Astrocyte of the cerebellum (primary cell): Measurements from ENCODE around the gene IL1RL2.
A peak's percentile ranks its signal among the peaks of the same experiment; 100 is the strongest.

Source experiments
- DNase-seq: peaks from one replicate; pipeline ENCODE4 v3.0.0-alpha.2; 2011; ENCODE audit warnings: low read depth
- H3K4me3 ChIP-seq: 2 replicates; pipeline ENCODE4 v1.5.1; 2011; ENCODE audit warnings: mild to moderate bottlenecking, low read depth, low read length, moderate library complexity
- CTCF ChIP-seq: IDR thresholded peaks from 2 replicates; pipeline ENCODE4 v1.5.1; 2012; ENCODE audit warnings: low read length, low read depth, moderate library complexity, mild to moderate bottlenecking; ENCODE audit errors: missing control alignments
- in situ Hi-C: cut with HindIII; loops from 2 replicates; pipeline ENCODE4 v1.10.0; 2017; ENCODE audit warnings: low sequenced_read_pairs

IL1RL2 gene

GRCh38 chr2:102158011-102158755 is 28.6 kb upstream of the IL1RL2 start:
- H3K4me3 ChIP-seq = no peak overlapping the region
- DNase-seq = no peak
- TF ChIP-seq CTCF = no peak
- in situ Hi-C loops = no loop called here

GRCh38 chr2:102159295-102159694 is 27.5 kb upstream of the IL1RL2 start:
- TF ChIP-seq CTCF = no peak
- H3K4me3 ChIP-seq = no peak overlapping the region
- in situ Hi-C loops = no loop called here
- no peak for DNase-seq

GRCh38 chr2:102166189-102166845 is 20.5 kb upstream of the IL1RL2 start:
- peak; percentile 40 for DNase-seq
- peak; percentile 51 for TF ChIP-seq CTCF
- in situ Hi-C loops = no loop called here

GRCh38 chr2:102168026-102168771 is 18.6 kb upstream of the IL1RL2 start:
- no peak overlapping the region for H3K4me3 ChIP-seq
- no peak for DNase-seq
- in situ Hi-C loops = no loop called here
- no peak for TF ChIP-seq CTCF

More at GRCh38 chr2:102166189-102166845, 20.5 kb upstream of the IL1RL2 start:
- no peak overlapping the region for H3K4me3 ChIP-seq

- DNase-seq = no peak
- no peak for TF ChIP-seq CTCF
- in situ Hi-C loops = loop anchor here (5.0 kb wide), 1 partner anchor 60 kb away; no protein-coding TSS in a partner anchor
- H3K4me3 ChIP-seq = no peak overlapping the region
Observed at GRCh38 chr2:102171946-102172345, 14.9 kb upstream of the IL1RL2 start.

- no peak for TF ChIP-seq CTCF
- in situ Hi-C loops = loop anchor here (5.0 kb wide), 1 partner anchor 60 kb away; no protein-coding TSS in a partner anchor
- H3K4me3 ChIP-seq = no peak overlapping the region
- no peak for DNase-seq
Observed at GRCh38 chr2:102172745-102173144, 14.1 kb upstream of the IL1RL2 start.
